K562 (cell line): Measurements from ENCODE around the gene SCYGR1. TPM values are rescaled to one million over a fixed set of nuclear protein-coding genes. Genes with fewer than 3 reads are reported as not detected.

Source experiments
- ATAC-seq: fragments of 200-7000 bp; cut with Tn5 transposase; 3 replicates; pipeline ENCODE4 v1.9.1; 2020; ENCODE audit warnings: moderate library complexity
- BruUV-seq: library from RNA; stranded (reverse); fragments of 400-500 nt; replicated peaks from 2 replicates; lab custom pipeline; 2021; lab: Mats Ljungman, UMichigan
- CTCF ChIA-PET: fragments of 300-600 bp; formaldehyde crosslinking; extraction: SDS; loops from one replicate; lab custom pipeline; 2021; ENCODE audit warnings: low intra/inter-chr PET ratio; lab: Yijun Ruan, JAX
- POLR2A ChIA-PET: fragments of 300-600, 350-650 bp; sonication (Branson Sonifier 250); formaldehyde crosslinking; extraction: SDS; loops from one replicate; lab custom pipeline; 2021; ENCODE audit warnings: antibody characterized with exemption, inconsistent platforms; lab: Yijun Ruan, JAX
- DNase-seq, 4 experiments: peaks; one replicate each; pipeline versions ENCODE4 v3.0.0 to v3.0.0-alpha.2; 2011 to 2018; ENCODE audit warnings: low spot score in 3 of 4, mixed read lengths in 3 of 4; ENCODE audit errors: extremely low read depth in 1 of 4
- FAIRE-seq: peaks from 2 replicates; lab custom pipeline; 2011; peaks lifted over from hg19 to GRCh38; lab: Jason Lieb, UNC
- H2AFZ ChIP-seq: 2 replicates; pipeline ENCODE4 v1.6.0; 2011; ENCODE audit warnings: low read depth, low read length, control low read depth, inconsistent platforms
- H3K27ac ChIP-seq: fragments of 200-600 bp; 3 replicates; pipeline ENCODE4 v1.8.0; 2011; ENCODE audit warnings: low read depth, mild to moderate bottlenecking, control low read depth, inconsistent platforms, low read length, moderate library complexity, mixed read lengths; ENCODE audit errors: extremely low read depth
- H3K27me3 ChIP-seq, 2 experiments: fragments of 300-600 bp in 1 of 2; 2 replicates in 1 of 2; 3 replicates in 1 of 2; pipeline versions ENCODE4 v1.6.0 to v1.8.0; 2011; ENCODE audit warnings: inconsistent platforms in 2 of 2, low read length in 2 of 2, mild to moderate bottlenecking in 1 of 2, mixed read lengths in 1 of 2, moderate library complexity in 1 of 2; ENCODE audit not compliant: control insufficient read depth in 2 of 2, insufficient read depth in 2 of 2
- H3K36me3 ChIP-seq: fragments of 300-600 bp; 3 replicates; pipeline ENCODE4 v1.8.0; 2011; ENCODE audit warnings: mild to moderate bottlenecking, low read length, inconsistent platforms; ENCODE audit not compliant: control insufficient read depth, insufficient read depth
- H3K4me1 ChIP-seq, 2 experiments: fragments of 200-600 bp in 1 of 2; replicated peaks in 1 of 2; 2 replicates in 1 of 2; 3 replicates in 1 of 2; pipeline versions ENCODE4 v1.5.1 to v1.8.0; 2011; ENCODE audit warnings: inconsistent platforms in 2 of 2, low read length in 2 of 2, mild to moderate bottlenecking in 1 of 2, mixed read lengths in 1 of 2, moderate library complexity in 1 of 2; ENCODE audit not compliant: control insufficient read depth in 2 of 2, insufficient read depth in 2 of 2
- H3K4me2 ChIP-seq: 2 replicates; pipeline ENCODE4 v1.6.1; 2011; ENCODE audit warnings: low read length, control low read depth, inconsistent platforms, mixed read lengths; ENCODE audit not compliant: insufficient read depth
- H3K4me3 ChIP-seq: fragments of 200-600 bp; sonication (generic), shearing (Covaris generic); 2 replicates; pipeline ENCODE4 v1.5.1; 2016; ENCODE audit warnings: control low read depth, inconsistent platforms
- H3K79me2 ChIP-seq: fragments of 200-600 bp; 3 replicates; pipeline ENCODE4 v1.8.0; 2011; ENCODE audit warnings: low read length, inconsistent platforms; ENCODE audit not compliant: control insufficient read depth, insufficient read depth
- H3K9ac ChIP-seq, 2 experiments: 2 replicates each; pipeline versions ENCODE4 v1.6.0 to v1.6.1; 2011; ENCODE audit warnings: low read depth in 2 of 2, low read length in 2 of 2, control low read depth in 1 of 2, inconsistent platforms in 1 of 2, mild to moderate bottlenecking in 1 of 2, mixed read lengths in 1 of 2; ENCODE audit not compliant: insufficient read depth in 1 of 2
- H3K9me1 ChIP-seq: one replicate; pipeline ENCODE4 v1.6.0; 2011; ENCODE audit warnings: inconsistent platforms, mild to moderate bottlenecking, low read length, moderate library complexity; ENCODE audit not compliant: control insufficient read depth, insufficient read depth
- H3K9me3 ChIP-seq: replicated peaks from 2 replicates; pipeline ENCODE4 v1.5.1; 2011; ENCODE audit warnings: low read depth, low read length, inconsistent platforms; ENCODE audit not compliant: control insufficient read depth, insufficient read depth
- H4K20me1 ChIP-seq: replicated peaks from 2 replicates; pipeline ENCODE4 v1.6.1; 2011; ENCODE audit warnings: low read length, inconsistent platforms, mixed read lengths; ENCODE audit not compliant: control insufficient read depth, insufficient read depth
- CBFB ChIP-seq: sonication (generic); formaldehyde crosslinking; IDR thresholded peaks from 2 replicates; pipeline ENCODE4 v1.4.0; 2020; ENCODE audit warnings: mild to moderate bottlenecking, missing genetic modification reagents
- CHAMP1 ChIP-seq: fragments of 450-650 bp; IDR thresholded peaks from 2 replicates; pipeline ENCODE4 v1.6.1; 2016; ENCODE audit warnings: mild to moderate bottlenecking
- EP300 ChIP-seq: IDR thresholded peaks from 2 replicates; pipeline ENCODE4 v1.6.1; 2012; ENCODE audit warnings: low read length, improper control_type of control experiment
- KLF13 ChIP-seq: fragments of 450-650 bp; IDR thresholded peaks from 2 replicates; pipeline ENCODE4 v1.6.1; 2016; ENCODE audit warnings: missing genetic modification characterization, low read depth, mild to moderate bottlenecking, missing compliant biosample characterization, moderate library complexity, borderline replicate concordance
- NCOA6 ChIP-seq: fragments of 450-650 bp; IDR thresholded peaks from 2 replicates; pipeline ENCODE4 v1.6.1; 2017; ENCODE audit warnings: mild to moderate bottlenecking
- POLR3G ChIP-seq: IDR thresholded peaks from 2 replicates; pipeline ENCODE4 v1.6.1; 2011; ENCODE audit not compliant: insufficient read length, insufficient replicate concordance; ENCODE audit errors: extremely low read depth
- RFX5 ChIP-seq: IDR thresholded peaks from 2 replicates; pipeline ENCODE4 v1.6.1; 2011; ENCODE audit warnings: low read depth, mild to moderate bottlenecking, improper control_type of control experiment, low read length
- TCF3 ChIP-seq: sonication (generic); formaldehyde crosslinking; IDR thresholded peaks from 2 replicates; pipeline ENCODE4 v1.4.0; 2020; ENCODE audit warnings: mild to moderate bottlenecking, missing genetic modification reagents
- ZFP36 ChIP-seq: fragments of 150-350 bp; IDR thresholded peaks from 2 replicates; pipeline ENCODE4 v1.6.1; 2018; ENCODE audit warnings: low read length, low read depth; ENCODE audit not compliant: partially characterized antibody
- ZNF583 ChIP-seq: fragments of 250-450 bp; sonication (Bioruptor Pico); IDR thresholded peaks from 2 replicates; pipeline ENCODE4 v1.4.0; 2020
- WGBS: fragments of 100-300 bp; shearing (Covaris generic); methylation state at CpG from one replicate; pipeline ENCODE4 v1.1.6; 2016; ENCODE audit warnings: low coverage, mixed read lengths; ENCODE audit not compliant: insufficient coverage; ENCODE audit errors: missing lambda C conversion rate; 5-methylcytosine and 5-hydroxymethylcytosine counted together
- in situ Hi-C: fragments of 300-500 bp; cut with MboI; formaldehyde crosslinking; loops from 4 replicates; pipeline ENCODE4 v1.15.0; 2018; ENCODE audit warnings: inconsistent platforms, mixed read lengths
- intact Hi-C: fragments of 100-400 bp; cut with micrococcal nuclease; formaldehyde crosslinking; loops from 2 replicates; pipeline ENCODE4 v1.14.2; 2022
- polyA plus RNA-seq, 8 experiments: library from polyadenylated mRNA; depleted of rRNA in 4 of 8; stranded (reverse) in 5 of 8; unstranded in 3 of 8; fragments of >200 nt; fragmentation: Nextera tagmentation in 2 of 8; fragmentation: Illumina TruSeq in 1 of 8; extraction: Ambion mirVana in 2 of 8; extraction: Trizol in 1 of 8; gene quantifications; 2 replicates each; pipeline versions ENCODE4 v1.2.1 to v1.2.3, GENCODE V29; 2011 to 2014; ENCODE audit warnings: inconsistent platforms in 1 of 8, missing spikeins in 1 of 8
- total RNA-seq, 7 experiments: library from RNA; depleted of rRNA in 6 of 7; stranded (reverse); fragments of >200 nt in 6 of 7; fragmentation: Illumina TruSeq in 2 of 7; extraction: Trizol in 2 of 7; gene quantifications; 2 replicates each; pipeline versions ENCODE4 v1.2.1 to v1.2.3, GENCODE V29; 2011 to 2021; ENCODE audit warnings: low replicate concordance in 1 of 7

Gene SCYGR1
- total and polyA plus RNA-seq, 9 of the 15 experiments (the other 6 are each of a cell fraction or from before 2014, with no cell fraction given), result not detected

GRCh38 chr2:227411320-227411989 is 23.7 kb upstream of the SCYGR1 start (continued):
- TF ChIP-seq CHAMP1 (no peak), KLF13 (tag) (no peak), TCF3 (CRISPR knock-in tag) (no peak), ZFP36 (no peak)

- no peak overlapping the region for H3K4me3 ChIP-seq
- no peak overlapping the region for H3K9ac ChIP-seq
- H3K9me3 ChIP-seq, result no peaks in the 10 kb centered on the region
- 11% methylated on average over 3 of the region's 3 CpGs for WGBS
- no TSS peak for BruUV-seq
- TF ChIP-seq NCOA6, result no peak
- no peak for TF ChIP-seq POLR3G
- no peak for TF ChIP-seq CBFB (CRISPR knock-in tag)
- TF ChIP-seq RFX5, result no peak
- TF ChIP-seq ZNF583 (CRISPR knock-in tag), result no peak
- TF ChIP-seq EP300, result no peak
- H4K20me1 ChIP-seq, result no peaks in the 10 kb centered on the region
- no peaks in the 10 kb centered on the region for H3K9me1 ChIP-seq
- H2AFZ ChIP-seq, result no peak overlapping the region
- no peak overlapping the region for H3K4me2 ChIP-seq
- CTCF ChIA-PET, result no interaction called here
- ATAC-seq (no peak), DNase-seq (no peak), FAIRE-seq (no peak)
- H3K79me2 ChIP-seq, result no peaks in the 10 kb centered on the region
- no peaks in the 10 kb centered on the region for H3K27me3 ChIP-seq
- POLR2A ChIA-PET, result no interaction called here
- H3K36me3 ChIP-seq, result no peaks in the 10 kb centered on the region
- in situ Hi-C loops, result loop anchor here (5.0 kb wide), 1 partner anchor 57 kb away; no protein-coding TSS in a partner anchor
- intact Hi-C loops, result no loop called here
- no peak overlapping the region for H3K27ac ChIP-seq
- H3K4me1 ChIP-seq, result no peaks in the 10 kb centered on the region; a peak in 2 of 5 replicates
Observed at GRCh38 chr2:227410191-227410590, 22.4 kb upstream of the SCYGR1 start.
